Tibial nerve (tissue), 4 donors: ENCODE measurements around the gene IRF1.

Source experiments
- EP300 ChIP-seq, 2 donors: sonication (generic); formaldehyde crosslinking; IDR thresholded peaks; one replicate each; pipeline ENCODE4 v1.6.1; 2017; ENCODE audit warnings: antibody characterized with exemption in 2 of 2, mild to moderate bottlenecking in 1 of 2
- TF ChIP-seq, protein P1 (sequence below), 5 experiments: fragments of 200-600 bp in 3 of 5; fragments of 450-650 bp in 2 of 5; sonication (generic) in 3 of 5; IDR thresholded peaks; one replicate each; pipeline ENCODE4 v1.5.1; 2016 to 2019; ENCODE audit warnings: antibody characterized with exemption in 5 of 5, mild to moderate bottlenecking in 3 of 5, moderate library complexity in 2 of 5

DNA sequence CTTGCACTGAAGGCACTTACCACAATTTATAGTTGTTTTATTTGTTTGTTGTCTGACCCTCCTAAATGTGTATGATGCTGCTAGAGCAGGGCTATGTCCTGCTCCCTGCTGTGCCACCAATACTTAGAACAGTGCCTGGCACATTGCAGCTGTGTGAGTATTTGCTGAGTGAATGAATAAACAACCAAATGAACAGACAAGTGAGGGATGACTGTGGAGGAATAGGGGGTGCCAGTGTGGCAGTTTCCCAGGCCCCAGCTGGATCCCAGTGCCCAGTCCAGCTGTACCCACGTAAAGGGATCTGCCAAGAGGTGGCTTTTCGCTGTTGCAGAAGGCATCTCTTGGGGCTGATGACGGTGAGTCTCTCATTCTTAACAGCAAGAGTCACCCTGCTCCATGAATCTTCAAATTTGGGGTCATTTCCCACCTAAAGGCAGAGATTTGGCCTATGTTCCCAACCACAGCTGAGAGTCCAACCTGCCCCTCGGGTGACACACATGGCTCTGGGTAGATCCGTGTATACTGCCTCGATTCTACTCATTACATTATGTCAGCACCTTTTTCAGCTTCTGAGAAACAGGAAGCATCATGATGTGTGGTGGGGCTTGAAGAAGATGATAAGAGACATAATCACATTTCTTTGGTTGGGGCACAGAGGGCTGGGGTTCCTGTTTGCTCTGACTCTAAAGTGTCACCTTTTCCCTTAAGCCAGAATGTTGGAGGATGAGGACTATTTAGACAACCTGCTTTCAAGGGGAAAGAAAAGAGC is 38.5 kb upstream of the IRF1 start:
- TF ChIP-seq, protein P1, sequence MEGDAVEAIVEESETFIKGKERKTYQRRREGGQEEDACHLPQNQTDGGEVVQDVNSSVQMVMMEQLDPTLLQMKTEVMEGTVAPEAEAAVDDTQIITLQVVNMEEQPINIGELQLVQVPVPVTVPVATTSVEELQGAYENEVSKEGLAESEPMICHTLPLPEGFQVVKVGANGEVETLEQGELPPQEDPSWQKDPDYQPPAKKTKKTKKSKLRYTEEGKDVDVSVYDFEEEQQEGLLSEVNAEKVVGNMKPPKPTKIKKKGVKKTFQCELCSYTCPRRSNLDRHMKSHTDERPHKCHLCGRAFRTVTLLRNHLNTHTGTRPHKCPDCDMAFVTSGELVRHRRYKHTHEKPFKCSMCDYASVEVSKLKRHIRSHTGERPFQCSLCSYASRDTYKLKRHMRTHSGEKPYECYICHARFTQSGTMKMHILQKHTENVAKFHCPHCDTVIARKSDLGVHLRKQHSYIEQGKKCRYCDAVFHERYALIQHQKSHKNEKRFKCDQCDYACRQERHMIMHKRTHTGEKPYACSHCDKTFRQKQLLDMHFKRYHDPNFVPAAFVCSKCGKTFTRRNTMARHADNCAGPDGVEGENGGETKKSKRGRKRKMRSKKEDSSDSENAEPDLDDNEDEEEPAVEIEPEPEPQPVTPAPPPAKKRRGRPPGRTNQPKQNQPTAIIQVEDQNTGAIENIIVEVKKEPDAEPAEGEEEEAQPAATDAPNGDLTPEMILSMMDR (IDR thresholded peaks at IDR 0.05): no peak
- no peak for TF ChIP-seq EP300 (IDR thresholded peaks at IDR 0.05)
